ENCODE results near the gene ZNF444. TPM values are rescaled to one million over a fixed set of nuclear protein-coding genes. Genes with fewer than 3 reads are reported as not detected.

The ZNF444 gene
- total RNA-seq, 4 donors from 2014 or later, result 22.3 to 48.6 (median 41.2) TPM

GRCh38 chr19:56118666-56119581, 22.2 kb upstream of the ZNF444 start:
- WGBS, 2 donors, result 37 to 39% methylated on average over 8 of the region's 8 CpGs
- TF ChIP-seq CTCF (IDR thresholded peaks at IDR 0.05) (no peak), POLR2A (IDR thresholded peaks at IDR 0.05) (no peak), EP300 (IDR thresholded peaks at IDR 0.05) (no peak)
- no peaks in the 10 kb centered on the region for H3K27me3 ChIP-seq
- peaks cover 0 to 68% (median 28%) of the 10 kb centered on the region in 4 donors for H3K4me1 ChIP-seq
- H3K36me3 ChIP-seq, result peaks cover 0 to 18% (median 0%) of the 10 kb centered on the region in 3 donors
- H3K4me3 ChIP-seq, result peak overlapping the region in 3 of 4 donors; percentile 74 to 83 (median 77)
- peak overlapping the region; percentile 77 to 99 (median 94) for H3K27ac ChIP-seq
- no peaks in the 10 kb centered on the region for H3K9me3 ChIP-seq
- DNase-seq (ENCODE audit: low spot score in 2 of 2), result no peak

GRCh38 chr19:56119582-56119978, 21.5 kb upstream of the ZNF444 start:
- Histone ChIP-seq H3K4me3 (peak overlapping the region; percentile 53 to 83 (median 76)), H3K36me3 (peaks cover 0 to 18% (median 0%) of the 10 kb centered on the region in 3 donors), H3K4me1 (peaks cover 0 to 61% (median 25%) of the 10 kb centered on the region in 4 donors), H3K27ac (peak overlapping the region; percentile 77 to 99 (median 94)), H3K27me3 (no peaks in the 10 kb centered on the region), H3K9me3 (no peaks in the 10 kb centered on the region)
- 15 to 22% methylated on average over 14 to 16 of the region's 16 CpGs for WGBS, 2 donors
- no peak for TF ChIP-seq POLR2A (IDR thresholded peaks at IDR 0.05)
- no peak for TF ChIP-seq EP300 (IDR thresholded peaks at IDR 0.05)
- no peak for TF ChIP-seq CTCF (IDR thresholded peaks at IDR 0.05)
- DNase-seq (ENCODE audit: low spot score in 2 of 2), result no peak

GRCh38 chr19:56120002-56120370, 21.1 kb upstream of the ZNF444 start:
- H3K27me3 ChIP-seq, result no peaks in the 10 kb centered on the region
- no peak for DNase-seq (ENCODE audit: low spot score in 2 of 2)
- peak overlapping the region; percentile 53 to 83 (median 76) for H3K4me3 ChIP-seq
- WGBS, 2 donors, result 13 to 18% methylated on average over 4 to 6 of the region's 8 CpGs
- H3K27ac ChIP-seq, result peak overlapping the region; percentile 77 to 99 (median 94)
- peaks cover 0 to 57% (median 24%) of the 10 kb centered on the region in 4 donors for H3K4me1 ChIP-seq
- H3K9me3 ChIP-seq, result no peaks in the 10 kb centered on the region
- TF ChIP-seq POLR2A (IDR thresholded peaks at IDR 0.05), result no peak
- peaks cover 0 to 16% (median 0%) of the 10 kb centered on the region in 3 donors for H3K36me3 ChIP-seq

GRCh38 chr19:56120371-56121179, 20.5 kb upstream of the ZNF444 start:
- H3K27ac ChIP-seq, result peak overlapping the region; percentile 77 to 99 (median 94)
- H3K9me3 ChIP-seq, result no peaks in the 10 kb centered on the region
- peaks cover 0 to 15% (median 0%) of the 10 kb centered on the region in 3 donors for H3K36me3 ChIP-seq
- H3K4me3 ChIP-seq, result peak overlapping the region; percentile 53 to 83 (median 76)
- TF ChIP-seq EP300 (IDR thresholded peaks at IDR 0.05) (peak in 1 of 2 donors; percentile 59), CTCF (IDR thresholded peaks at IDR 0.05) (peak in 2 of 5 experiments; percentile 38 to 41), POLR2A (IDR thresholded peaks at IDR 0.05) (no peak)
- H3K4me1 ChIP-seq, result peaks cover 0 to 53% (median 24%) of the 10 kb centered on the region in 4 donors
- DNase-seq (ENCODE audit: low spot score in 2 of 2), result peak; percentile 28 to 37
- H3K27me3 ChIP-seq, result no peaks in the 10 kb centered on the region
- 0% methylated on average over 4 to 48 of the region's 99 CpGs for WGBS, 2 donors

Data from tibial nerve (tissue), 4 donors.